Esophagus squamous epithelium (tissue), 5 donors: ENCODE measurements around the gene SMIM14. TPM values are rescaled to one million over a fixed set of nuclear protein-coding genes. Genes with fewer than 3 reads are reported as not detected.
"Not testable (repeated sequence)": the region's sequence is repeated elsewhere in the genome, so short reads cannot be mapped to it uniquely, and the experiment has no call there.

Experiments used
- DNase-seq: peaks from one replicate; lab custom pipeline; 2025; lab: John Stamatoyannopoulos, UW
- H3K27ac ChIP-seq, 4 donors: fragments of 200-600 bp; sonication (generic); one replicate each; pipeline ENCODE4 v1.5.1; 2016 to 2019; ENCODE audit warnings: mild to moderate bottlenecking in 1 of 4
- H3K27me3 ChIP-seq, 4 donors: fragments of 200-600 bp; sonication (generic); 1 replicate in 3 of 4; 2 replicates in 1 of 4; pipeline versions ENCODE4 v1.5.1 to v1.6.0; 2017 to 2021; ENCODE audit warnings: antibody characterized with exemption in 1 of 4
- H3K36me3 ChIP-seq, 3 donors: fragments of 200-600 bp; sonication (generic); one replicate each; pipeline ENCODE4 v1.5.1; 2016 to 2019
- H3K4me1 ChIP-seq, 3 donors: fragments of 200-600 bp; sonication (generic); one replicate each; pipeline ENCODE4 v1.5.1; 2017 to 2019
- H3K4me3 ChIP-seq, 4 donors: fragments of 200-600 bp; sonication (generic); 1 replicate in 3 of 4; 2 replicates in 1 of 4; pipeline ENCODE4 v1.5.1; 2016 to 2019; ENCODE audit warnings: mild to moderate bottlenecking in 2 of 4, moderate library complexity in 1 of 4
- H3K9me3 ChIP-seq, 3 donors: fragments of 200-600 bp; sonication (generic); one replicate each; pipeline ENCODE4 v1.5.1; 2016 to 2019
- POLR2A ChIP-seq, 4 donors: fragments of 450-650 bp; IDR thresholded peaks; one replicate each; pipeline ENCODE4 v1.6.1; 2017; ENCODE audit warnings: antibody characterized with exemption in 4 of 4, mild to moderate bottlenecking in 4 of 4, moderate library complexity in 3 of 4
- WGBS, 2 donors: methylation state at CpG; one replicate each; pipeline ENCODE4 v1.1.5; 2018; 5-methylcytosine and 5-hydroxymethylcytosine counted together
- intact Hi-C: fragments of 100-400 bp; cut with DNase I; formaldehyde crosslinking; loops from one replicate; pipeline ENCODE4 v1.15.0; 2022
- total RNA-seq, 4 donors: library from RNA; depleted of rRNA; stranded (reverse); fragments of >200 nt; gene quantifications; one replicate each; pipeline ENCODE4 v1.1.0, GENCODE V29; 2016
- TF ChIP-seq, protein P1 (sequence below), 6 experiments: fragments of 450-650 bp in 4 of 6; fragments of 200-600 bp in 2 of 6; sonication (generic) in 2 of 6; IDR thresholded peaks; one replicate each; pipeline ENCODE4 v1.5.1; 2016 to 2019; ENCODE audit warnings: antibody characterized with exemption in 6 of 6, mild to moderate bottlenecking in 4 of 6, moderate library complexity in 4 of 6
- donor health status: DM: yes; HTN: yes; CAD: no.

SMIM14 gene
- total RNA-seq, 4 donors from 2014 or later: 13.2 to 47.2 (median 25.8) TPM

DNA sequence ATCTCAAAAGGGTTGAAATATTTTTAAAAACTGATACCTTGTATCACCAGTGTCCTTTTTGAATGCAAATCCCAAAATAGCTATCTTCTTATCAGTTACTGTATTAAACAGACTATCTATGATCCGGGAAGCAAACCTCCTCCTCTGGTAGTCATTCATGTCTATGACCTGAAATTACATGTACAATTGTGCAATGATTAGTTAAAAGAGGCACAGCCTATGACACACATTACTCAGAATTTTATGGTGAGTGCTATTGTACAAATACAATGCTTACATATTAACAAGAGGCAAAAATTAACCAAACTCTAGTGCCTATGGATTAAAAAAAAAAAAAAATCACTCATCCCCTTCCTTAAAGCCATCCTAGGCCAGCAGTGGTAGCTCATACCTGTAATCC, 133.1 kb downstream of the SMIM14 start:
- Histone ChIP-seq H3K4me1 (no peaks in the 10 kb centered on the region), H3K27ac (no peak overlapping the region), H3K4me3 (no peak overlapping the region), H3K9me3 (no peaks in the 10 kb centered on the region), H3K27me3 (no peaks in the 10 kb centered on the region), H3K36me3 (peaks cover 16 to 100% (median 55%) of the 10 kb centered on the region in 3 donors)
- TF ChIP-seq POLR2A (IDR thresholded peaks at IDR 0.05): no peak
- intact Hi-C loops: no loop called here
- 48 to 64% methylated on average over 1 of the region's 1 CpG for WGBS, 2 donors
- no peak for DNase-seq

- WGBS, 2 donors: 93 to 96% methylated on average over 2 of the region's 2 CpGs
- DNase-seq: no peak
- intact Hi-C loops: no loop called here
- Histone ChIP-seq H3K4me3 (no peak overlapping the region), H3K27ac (no peak overlapping the region), H3K27me3 (no peaks in the 10 kb centered on the region), H3K4me1 (no peaks in the 10 kb centered on the region), H3K36me3 (peaks cover 16 to 100% (median 46%) of the 10 kb centered on the region in 3 donors), H3K9me3 (no peaks in the 10 kb centered on the region)
- TF ChIP-seq, protein P1, sequence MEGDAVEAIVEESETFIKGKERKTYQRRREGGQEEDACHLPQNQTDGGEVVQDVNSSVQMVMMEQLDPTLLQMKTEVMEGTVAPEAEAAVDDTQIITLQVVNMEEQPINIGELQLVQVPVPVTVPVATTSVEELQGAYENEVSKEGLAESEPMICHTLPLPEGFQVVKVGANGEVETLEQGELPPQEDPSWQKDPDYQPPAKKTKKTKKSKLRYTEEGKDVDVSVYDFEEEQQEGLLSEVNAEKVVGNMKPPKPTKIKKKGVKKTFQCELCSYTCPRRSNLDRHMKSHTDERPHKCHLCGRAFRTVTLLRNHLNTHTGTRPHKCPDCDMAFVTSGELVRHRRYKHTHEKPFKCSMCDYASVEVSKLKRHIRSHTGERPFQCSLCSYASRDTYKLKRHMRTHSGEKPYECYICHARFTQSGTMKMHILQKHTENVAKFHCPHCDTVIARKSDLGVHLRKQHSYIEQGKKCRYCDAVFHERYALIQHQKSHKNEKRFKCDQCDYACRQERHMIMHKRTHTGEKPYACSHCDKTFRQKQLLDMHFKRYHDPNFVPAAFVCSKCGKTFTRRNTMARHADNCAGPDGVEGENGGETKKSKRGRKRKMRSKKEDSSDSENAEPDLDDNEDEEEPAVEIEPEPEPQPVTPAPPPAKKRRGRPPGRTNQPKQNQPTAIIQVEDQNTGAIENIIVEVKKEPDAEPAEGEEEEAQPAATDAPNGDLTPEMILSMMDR (IDR thresholded peaks at IDR 0.05): no peak
Observed at GRCh38 chr4:39504538-39504937, 134.1 kb downstream of the SMIM14 start.

DNA sequence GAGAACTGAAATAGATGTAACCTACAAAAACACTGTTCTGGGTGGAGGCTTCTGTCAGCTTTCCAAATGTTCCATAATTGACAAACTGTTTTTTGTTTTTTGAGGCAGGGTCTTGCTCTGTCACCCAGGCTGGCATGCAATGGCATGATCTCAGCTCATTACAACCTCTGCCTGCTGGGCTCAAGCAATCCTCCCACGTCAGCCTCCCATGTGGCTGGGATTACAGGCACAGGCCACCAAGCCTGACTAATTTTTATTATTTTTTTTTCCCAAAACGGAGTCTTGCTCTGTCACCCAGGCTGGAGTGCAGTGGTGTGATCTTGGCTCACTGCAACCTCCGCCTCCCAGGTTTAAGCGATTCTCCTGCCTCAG, 136.0 kb downstream of the SMIM14 start:
- intact Hi-C loops, H3K4me1 ChIP-seq, DNase-seq, H3K9me3 ChIP-seq, H3K27me3 ChIP-seq, H3K4me3 ChIP-seq: not testable (repeated sequence)
- WGBS, 2 donors: 77 to 93% methylated on average over 4 of the region's 4 CpGs
- Histone ChIP-seq H3K27ac (peak overlapping the region in 3 of 4 donors; percentile 25 to 56 (median 30)), H3K36me3 (peaks cover 16 to 98% (median 33%) of the 10 kb centered on the region in 3 donors)

DNA sequence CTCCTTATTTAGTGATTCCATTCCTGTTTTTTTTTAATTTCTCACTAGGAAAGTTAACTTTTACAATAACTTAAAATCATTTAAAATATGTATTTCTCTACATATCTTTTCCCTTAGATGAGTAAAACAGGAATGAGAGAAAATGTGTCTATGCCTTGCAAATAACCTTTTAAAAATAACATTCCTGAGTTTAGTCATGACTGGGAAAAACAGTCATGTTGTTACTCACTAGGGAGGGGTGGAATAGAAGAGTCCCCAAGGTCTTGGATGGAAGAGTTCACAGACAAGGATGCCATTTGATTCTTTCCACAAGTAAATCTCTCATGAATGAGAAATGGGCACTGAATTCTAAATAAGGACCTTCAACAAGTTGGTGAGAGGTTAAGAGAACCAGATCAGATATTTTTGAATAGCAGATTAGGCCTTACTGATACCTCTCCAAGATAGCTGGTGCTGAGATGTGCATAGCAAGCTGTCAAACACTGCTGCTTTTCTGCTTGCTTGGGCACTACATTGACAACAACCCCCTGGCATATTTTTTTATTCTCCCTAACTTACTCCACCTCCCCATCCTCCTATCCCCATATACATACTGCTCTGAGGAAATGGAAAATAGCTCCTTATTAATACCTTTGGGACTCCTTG, 136.5 kb downstream of the SMIM14 start:
- H3K36me3 ChIP-seq: peaks cover 16 to 93% (median 33%) of the 10 kb centered on the region in 3 donors
- H3K27ac ChIP-seq: peak overlapping the region in 3 of 4 donors; percentile 25 to 43 (median 30)
- no peaks in the 10 kb centered on the region for H3K9me3 ChIP-seq
- H3K27me3 ChIP-seq: no peaks in the 10 kb centered on the region
- H3K4me3 ChIP-seq: no peak overlapping the region
- H3K4me1 ChIP-seq: peaks cover 0 to under 1% (median 0%) of the 10 kb centered on the region in 3 donors
- intact Hi-C loops: no loop called here
- no peak for DNase-seq
- TF ChIP-seq, protein P1 (IDR thresholded peaks at IDR 0.05): no peak
- TF ChIP-seq POLR2A (IDR thresholded peaks at IDR 0.05): no peak

DNA sequence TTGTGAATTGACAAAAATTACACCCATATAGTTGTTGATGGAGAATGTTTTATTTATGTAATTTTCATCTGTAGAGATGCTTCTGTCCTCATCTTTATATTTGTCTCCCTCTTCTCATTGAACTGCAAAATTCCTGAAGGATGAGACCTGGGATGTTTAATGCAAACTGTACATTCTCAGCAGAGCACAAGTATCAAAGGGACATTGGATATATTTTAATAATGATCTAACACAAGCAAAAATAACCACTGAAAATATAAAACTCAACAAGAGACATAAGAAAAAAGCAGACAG, 140.0 kb downstream of the SMIM14 start:
- intact Hi-C loops: no loop called here
- Histone ChIP-seq H3K27ac (no peak overlapping the region), H3K9me3 (no peaks in the 10 kb centered on the region), H3K27me3 (no peaks in the 10 kb centered on the region), H3K4me3 (no peak overlapping the region), H3K36me3 (peaks cover 3 to 58% (median 8%) of the 10 kb centered on the region in 3 donors), H3K4me1 (peaks cover 0 to 35% (median 12%) of the 10 kb centered on the region in 3 donors)
- no peak for TF ChIP-seq POLR2A (IDR thresholded peaks at IDR 0.05)
- TF ChIP-seq, protein P1 (IDR thresholded peaks at IDR 0.05): no peak
- DNase-seq: no peak

GRCh38 chr4:39497909-39498726, 140.5 kb downstream of the SMIM14 start:
- H3K36me3 ChIP-seq: peaks cover 0 to 53% (median 5%) of the 10 kb centered on the region in 3 donors
- no peak for TF ChIP-seq POLR2A (IDR thresholded peaks at IDR 0.05)
- TF ChIP-seq, protein P1 (IDR thresholded peaks at IDR 0.05): no peak
- 80 to 92% methylated on average over 1 of the region's 1 CpG for WGBS, 2 donors

More at GRCh38 chr4:39497909-39498726, 140.5 kb downstream of the SMIM14 start:
- Histone ChIP-seq H3K27ac (no peak overlapping the region), H3K4me3 (no peak overlapping the region), H3K27me3 (no peaks in the 10 kb centered on the region), H3K9me3 (no peaks in the 10 kb centered on the region), H3K4me1 (peaks cover 0 to 35% (median 12%) of the 10 kb centered on the region in 3 donors)
- no peak for DNase-seq
- intact Hi-C loops: no loop called here
